Endothelial cell of umbilical vein (primary cell): ENCODE results near the gene CCDC97. TPM values are rescaled to one million over a fixed set of nuclear protein-coding genes. Genes with fewer than 3 reads are reported as not detected.
A peak's percentile ranks its signal among the peaks of the same experiment; 100 is the strongest.

Experiments
- BruUV-seq: library from RNA; stranded (reverse); fragments of 400-500 nt; replicated peaks from 2 replicates; lab custom pipeline; 2021; lab: Mats Ljungman, UMichigan
- CTCF ChIA-PET: fragments of 300-600, 350-600 bp; sonication (Branson Sonifier 250); formaldehyde crosslinking; loops from one replicate; lab custom pipeline; 2021; ENCODE audit warnings: antibody characterized with exemption, inconsistent platforms; lab: Charles Lee
- POLR2A ChIA-PET: fragments of 300-600, 350-600 bp; sonication (Branson Sonifier 250); formaldehyde crosslinking; loops from one replicate; lab custom pipeline; 2021; ENCODE audit warnings: antibody characterized with exemption, inconsistent platforms; lab: Charles Lee
- DNase-seq: peaks from one replicate; pipeline ENCODE4 v3.0.0-alpha.2; 2011; ENCODE audit warnings: low read depth, low spot score
- FAIRE-seq: peaks from 2 replicates; lab custom pipeline; 2011; peaks lifted over from hg19 to GRCh38; lab: Jason Lieb, UNC
- H2AFZ ChIP-seq: 2 replicates; pipeline ENCODE4 v1.6.0; 2012; ENCODE audit warnings: low read depth, low read length, control low read depth, inconsistent platforms
- H3K27ac ChIP-seq: 2 replicates; pipeline ENCODE4 v1.5.1; 2011; ENCODE audit warnings: low read depth, mild to moderate bottlenecking, control low read depth, low read length, moderate library complexity; ENCODE audit not compliant: insufficient read depth
- H3K27me3 ChIP-seq, 2 experiments: 2 replicates each; pipeline versions ENCODE4 v1.6.0 to v1.6.1; 2011; ENCODE audit warnings: low read length in 2 of 2, mixed read lengths in 1 of 2; ENCODE audit not compliant: control insufficient read depth in 2 of 2, insufficient read depth in 2 of 2
- H3K36me3 ChIP-seq, 2 experiments: 2 replicates in 1 of 2; 3 replicates in 1 of 2; pipeline ENCODE4 v1.5.1; 2011; ENCODE audit warnings: low read length in 2 of 2, mild to moderate bottlenecking in 1 of 2, moderate library complexity in 1 of 2; ENCODE audit not compliant: control insufficient read depth in 2 of 2, insufficient read depth in 2 of 2; ENCODE audit errors: extremely low read depth in 1 of 2
- H3K4me1 ChIP-seq: 3 replicates; pipeline ENCODE4 v1.5.1; 2011; ENCODE audit warnings: mild to moderate bottlenecking, low read length; ENCODE audit not compliant: control insufficient read depth, insufficient read depth; ENCODE audit errors: extremely low read depth
- H3K4me2 ChIP-seq: 2 replicates; pipeline ENCODE4 v1.6.1; 2011; ENCODE audit warnings: low read length, control low read depth, mixed read lengths; ENCODE audit not compliant: insufficient read depth
- H3K4me3 ChIP-seq, 3 experiments: fragments of 200-600 bp in 1 of 3; sonication (generic), shearing (Covaris generic) in 1 of 3; replicated peaks in 1 of 3; 2 replicates each; pipeline ENCODE4 v1.5.1; 2011 to 2016; ENCODE audit warnings: control low read depth in 3 of 3, low read length in 3 of 3, mild to moderate bottlenecking in 2 of 3, inconsistent platforms in 1 of 3, low read depth in 1 of 3, moderate library complexity in 1 of 3; ENCODE audit not compliant: insufficient read depth in 1 of 3
- H3K79me2 ChIP-seq: 2 replicates; pipeline ENCODE4 v1.6.0; 2012; ENCODE audit warnings: low read length, inconsistent platforms; ENCODE audit not compliant: control insufficient read depth, insufficient read depth
- H3K9ac ChIP-seq: replicated peaks from 2 replicates; pipeline ENCODE3; 2011; ENCODE audit warnings: low read length, control low read depth; ENCODE audit not compliant: insufficient read depth; ENCODE audit errors: extremely low read depth
- H3K9me1 ChIP-seq: replicated peaks from 3 replicates; pipeline ENCODE4 v1.6.0; 2011; ENCODE audit warnings: mild to moderate bottlenecking, low read length; ENCODE audit not compliant: control insufficient read depth, insufficient read depth; ENCODE audit errors: extremely low read depth
- H3K9me3 ChIP-seq: replicated peaks from 2 replicates; pipeline ENCODE4 v1.5.1; 2012; ENCODE audit warnings: low read length, inconsistent platforms; ENCODE audit not compliant: control insufficient read depth, insufficient read depth
- H4K20me1 ChIP-seq: replicated peaks from 2 replicates; pipeline ENCODE3; 2011; ENCODE audit warnings: mild to moderate bottlenecking, low read length; ENCODE audit not compliant: control insufficient read depth, insufficient read depth; ENCODE audit errors: extremely low read depth
- CTCF ChIP-seq, 2 donors: IDR thresholded peaks; 1 replicate in 1 of 2; 2 replicates in 1 of 2; pipeline ENCODE4 v1.5.1; 2011; ENCODE audit warnings: low read length in 2 of 2, mild to moderate bottlenecking in 2 of 2, moderate library complexity in 2 of 2, control low read depth in 1 of 2, inconsistent platforms in 1 of 2, low read depth in 1 of 2; ENCODE audit not compliant: insufficient read depth in 1 of 2; ENCODE audit errors: extremely low read depth in 1 of 2
- EZH2 ChIP-seq: IDR thresholded peaks from 2 replicates; pipeline ENCODE4 v1.6.1; 2012; ENCODE audit warnings: borderline replicate concordance, low read depth, mild to moderate bottlenecking, moderate library complexity, low read length, inconsistent platforms; ENCODE audit not compliant: severe bottlenecking
- FOS ChIP-seq: IDR thresholded peaks from 2 replicates; pipeline ENCODE4 v1.6.1; 2011; ENCODE audit warnings: mild to moderate bottlenecking, low read length, moderate library complexity, borderline replicate concordance; ENCODE audit not compliant: insufficient read depth
- dilution Hi-C: fragments of 300-500 bp; cut with MboI; formaldehyde crosslinking; loops from one replicate; pipeline ENCODE4 v1.15.0; 2019; ENCODE audit warnings: low sequenced_read_pairs; ENCODE audit not compliant: extremely low pct_ligation_motif_present
- intact Hi-C: fragments of 100-400 bp; cut with micrococcal nuclease; formaldehyde crosslinking; loops from one replicate; pipeline ENCODE4 v1.10.0; 2022
- polyA plus RNA-seq, 4 experiments: library from polyadenylated mRNA; depleted of rRNA in 3 of 4; stranded (reverse) in 3 of 4; unstranded in 1 of 4; fragments of >200 nt; gene quantifications; 2 replicates each; pipeline versions ENCODE4 v1.2.1 to v1.2.3, GENCODE V29; 2011 to 2012; ENCODE audit warnings: missing spikeins in 1 of 4
- total RNA-seq: library from RNA; stranded (reverse); gene quantifications from 2 replicates; pipeline ENCODE4 v1.2.3, GENCODE V29; 2021

CCDC97 gene
- total and polyA plus RNA-seq, 2 donors (not counting 3 experiments of a cell fraction or from before 2014, with no cell fraction given), result 20.7 to 27.2 TPM

DNA sequence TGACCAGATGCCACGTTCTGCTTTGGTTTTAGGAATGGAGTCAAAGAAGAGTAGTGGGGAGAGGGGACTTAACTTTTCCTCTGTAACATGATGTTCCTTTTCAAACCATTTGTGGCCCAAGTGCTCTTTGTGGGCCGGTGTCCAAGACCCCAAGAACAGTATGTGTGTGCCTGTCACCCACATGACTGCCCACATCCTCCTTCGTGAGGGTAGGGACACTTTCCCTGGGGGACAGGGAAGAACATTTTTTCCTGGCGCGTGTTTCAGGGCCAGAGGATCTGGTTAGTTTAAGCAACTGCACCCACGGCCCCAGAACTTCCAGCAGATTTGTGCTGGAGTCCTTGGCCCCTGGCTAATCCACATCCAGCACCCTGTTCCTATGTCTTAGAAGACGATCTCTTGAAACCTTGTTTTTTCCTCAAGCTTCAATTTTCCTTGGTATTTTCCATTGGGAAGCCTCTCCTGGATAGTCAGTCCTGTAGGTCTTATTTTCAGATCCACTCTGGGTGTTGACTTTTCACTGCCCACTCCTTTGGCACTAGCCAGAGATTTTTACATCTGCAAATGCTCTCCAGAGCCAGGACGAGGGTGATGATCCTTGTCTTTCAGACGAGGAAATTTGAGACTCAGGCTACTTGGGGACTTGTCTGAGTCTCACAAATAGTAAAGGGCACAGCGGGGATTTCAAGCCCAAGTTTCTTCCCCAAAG is 10.8 kb upstream of the CCDC97 start:
- H3K4me1 ChIP-seq, result no peaks in the 10 kb centered on the region
- no peaks in the 10 kb centered on the region for H3K9me3 ChIP-seq
- H3K79me2 ChIP-seq, result peaks cover 4% of the 10 kb centered on the region
- TF ChIP-seq CTCF (IDR thresholded peaks at IDR 0.05; ENCODE audit: extremely low read depth in 1 of 2, insufficient read depth in 1 of 2, low read depth in 1 of 2, low read length in 2 of 2), result no peak
- no peak for TF ChIP-seq FOS
- TF ChIP-seq EZH2, result no peak
- H4K20me1 ChIP-seq, result no peaks in the 10 kb centered on the region
- no peak overlapping the region for H3K9ac ChIP-seq
- peaks cover 53 to 79% of the 10 kb centered on the region in 2 experiments for H3K36me3 ChIP-seq
- intact Hi-C loops, result no loop called here
- POLR2A ChIA-PET, result no interaction called here
- DNase-seq (no peak), FAIRE-seq (no peak)
- CTCF ChIA-PET, result interaction anchor here (1.6 to 3.7 kb wide), 2 partner anchors 9 to 95 kb away, joined by 5 to 20 read pairs; partner anchors contain the start of gene CCDC97
- no TSS peak for BruUV-seq
- H3K27ac ChIP-seq, result peak overlapping the region; percentile 43
- no peak overlapping the region for H3K4me2 ChIP-seq
- no peak overlapping the region for H2AFZ ChIP-seq
- no peaks in the 10 kb centered on the region for H3K9me1 ChIP-seq
- no peaks in the 10 kb centered on the region for H3K27me3 ChIP-seq
- dilution Hi-C loops, result no loop called here
- no peak overlapping the region for H3K4me3 ChIP-seq

DNA sequence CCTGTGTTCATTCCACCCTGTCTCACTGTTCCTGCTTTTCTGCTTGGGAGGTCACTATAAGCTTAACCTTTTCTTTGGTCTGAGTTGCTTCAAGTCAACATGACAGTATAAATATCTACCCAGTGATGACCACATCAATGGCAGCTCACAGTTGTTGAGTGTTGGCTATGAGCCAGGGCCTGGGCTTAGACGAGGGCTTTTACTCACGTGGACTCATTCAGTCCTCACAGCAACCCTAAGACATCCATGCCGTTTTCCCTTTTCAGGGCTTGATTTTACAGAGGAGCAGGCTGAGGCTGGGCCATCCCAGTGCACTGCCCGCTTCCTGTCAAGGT is 10.2 kb upstream of the CCDC97 start:
- DNase-seq (peak; percentile 29), FAIRE-seq (no peak)
- no peak for TF ChIP-seq FOS
- Histone ChIP-seq H3K9ac (no peak overlapping the region), H3K9me1 (no peaks in the 10 kb centered on the region), H3K4me2 (no peak overlapping the region), H3K36me3 (peaks cover 52 to 79% of the 10 kb centered on the region in 2 experiments), H3K4me3 (no peak overlapping the region), H3K9me3 (no peaks in the 10 kb centered on the region), H4K20me1 (no peaks in the 10 kb centered on the region), H3K27me3 (no peaks in the 10 kb centered on the region), H3K27ac (no peak overlapping the region), H2AFZ (no peak overlapping the region), H3K79me2 (peaks cover 4% of the 10 kb centered on the region), H3K4me1 (no peaks in the 10 kb centered on the region)
- POLR2A ChIA-PET, result no interaction called here
- intact Hi-C loops (no loop called here), dilution Hi-C loops (no loop called here)
- no TSS peak for BruUV-seq
- CTCF ChIA-PET, result interaction anchor here (3.7 kb wide), 1 partner anchor 9 kb away, joined by 20 read pairs; the partner anchor contains the start of gene CCDC97
